ENCODE results near the gene ST6GALNAC1.

DNA sequence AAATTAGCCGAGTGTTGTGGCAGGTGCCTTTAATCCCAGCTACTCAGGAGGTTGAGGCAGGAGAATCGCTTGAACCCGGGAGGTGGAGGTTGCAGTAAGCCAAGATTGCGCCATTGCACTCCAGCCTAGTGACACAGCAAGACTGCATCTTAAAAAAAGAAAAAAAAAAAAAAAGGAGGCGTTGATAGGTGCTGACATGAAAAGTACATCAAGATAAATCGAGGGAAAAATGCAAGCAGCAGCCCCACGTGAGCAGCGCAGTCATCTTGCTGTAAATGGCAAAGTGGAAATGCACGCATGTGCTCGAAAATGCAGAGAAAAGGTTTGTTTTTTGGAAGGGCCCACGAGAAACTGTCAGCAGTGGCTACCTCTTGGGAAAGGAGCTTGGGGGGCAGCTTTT lies 46.3 kb upstream of the ST6GALNAC1 start:
- TF ChIP-seq CTCF (IDR thresholded peaks at IDR 0.05 in 2 of 3, conservative IDR thresholded peaks at IDR 0.05 in 1 of 3; ENCODE audit: control insufficient read depth in 2 of 3, extremely low read depth in 1 of 3, insufficient read depth in 1 of 3, low read depth in 3 of 3, low read length in 3 of 3), result no peak
- TF ChIP-seq TAF1 (IDR thresholded peaks at IDR 0.05; ENCODE audit: borderline replicate concordance, low read depth, low read length), result no peak
- no peak for TF ChIP-seq NKRF (conservative IDR thresholded peaks at IDR 0.05)
- no peak for TF ChIP-seq HDGF (IDR thresholded peaks at IDR 0.05)
